IPS-15b (cell line): ENCODE results near the gene OARD1.
"Not testable (repeated sequence)": the region's sequence is repeated elsewhere in the genome, so short reads cannot be mapped to it uniquely, and the experiment has no call there.

Experiments
- H3K27me3 ChIP-seq: one replicate; pipeline ENCODE4 v1.6.1; 2013; ENCODE audit warnings: low read length; ENCODE audit not compliant: control insufficient read depth, insufficient read depth
- H3K36me3 ChIP-seq: one replicate; pipeline ENCODE4 v1.6.1; 2013; ENCODE audit warnings: low read length; ENCODE audit not compliant: control insufficient read depth, insufficient read depth
- H3K4me1 ChIP-seq: one replicate; pipeline ENCODE4 v1.6.1; 2013; ENCODE audit warnings: mild to moderate bottlenecking, low read length; ENCODE audit not compliant: control insufficient read depth, insufficient read depth
- H3K4me3 ChIP-seq: one replicate; pipeline ENCODE4 v1.5.1; 2013; ENCODE audit warnings: low read depth, low read length
- H3K9ac ChIP-seq: one replicate; pipeline ENCODE4 v1.6.1; 2013; ENCODE audit warnings: low read depth, mild to moderate bottlenecking, low read length
- H3K9me3 ChIP-seq: one replicate; pipeline ENCODE4 v1.6.1; 2013; ENCODE audit warnings: mild to moderate bottlenecking, low read length; ENCODE audit not compliant: control insufficient read depth, insufficient read depth

OARD1 gene

GRCh38 chr6:41071923-41072835 is at the start of gene OARD1:
TSS of gene OARD1 (minus strand) at chr6:41072356. CDS start at chr6:41071634, 722 bp downstream.
- Histone ChIP-seq H3K4me1 (peaks cover 18% of the 10 kb centered on the region), H3K9me3 (no peaks in the 10 kb centered on the region), H3K9ac (peak within 1 kb of the TSS; percentile 97), H3K27me3 (no peaks in the 10 kb centered on the region), H3K4me3 (peak within 1 kb of the TSS; percentile 95), H3K36me3 (no peaks in the 10 kb centered on the region)

- Histone ChIP-seq H3K4me1 (no peaks in the 10 kb centered on the region), H3K9me3 (no peaks in the 10 kb centered on the region), H3K4me3 (no peak overlapping the region), H3K9ac (no peak overlapping the region), H3K36me3 (no peaks in the 10 kb centered on the region), H3K27me3 (no peaks in the 10 kb centered on the region)
These were observed 47.9 kb upstream of the OARD1 start for GRCh38 chr6:41120058-41120457.

GRCh38 chr6:41119508-41119907 is 47.4 kb upstream of the OARD1 start:
- Histone ChIP-seq H3K36me3 (no peaks in the 10 kb centered on the region), H3K4me1 (no peaks in the 10 kb centered on the region), H3K27me3 (no peaks in the 10 kb centered on the region), H3K4me3 (no peak overlapping the region), H3K9ac (no peak overlapping the region), H3K9me3 (no peaks in the 10 kb centered on the region)

GRCh38 chr6:41115027-41115426 is 42.9 kb upstream of the OARD1 start:
- H3K9me3 ChIP-seq, H3K36me3 ChIP-seq, H3K4me1 ChIP-seq, H3K9ac ChIP-seq, H3K27me3 ChIP-seq, H3K4me3 ChIP-seq: not testable (repeated sequence)

- H3K9me3 ChIP-seq: no peaks in the 10 kb centered on the region
- no peaks in the 10 kb centered on the region for H3K27me3 ChIP-seq
- no peak overlapping the region for H3K4me3 ChIP-seq
- no peaks in the 10 kb centered on the region for H3K36me3 ChIP-seq
- no peak overlapping the region for H3K9ac ChIP-seq
- no peaks in the 10 kb centered on the region for H3K4me1 ChIP-seq
These were observed 38.9 kb upstream of the OARD1 start for GRCh38 chr6:41111017-41111416.

GRCh38 chr6:41103847-41104246 is 31.7 kb upstream of the OARD1 start:
- no peak overlapping the region for H3K9ac ChIP-seq
- no peaks in the 10 kb centered on the region for H3K36me3 ChIP-seq
- H3K9me3 ChIP-seq: no peaks in the 10 kb centered on the region
- H3K4me3 ChIP-seq: no peak overlapping the region
- no peaks in the 10 kb centered on the region for H3K4me1 ChIP-seq
- no peaks in the 10 kb centered on the region for H3K27me3 ChIP-seq

- no peaks in the 10 kb centered on the region for H3K9me3 ChIP-seq
- H3K27me3 ChIP-seq: no peaks in the 10 kb centered on the region
- H3K9ac ChIP-seq: no peak overlapping the region
- no peaks in the 10 kb centered on the region for H3K4me1 ChIP-seq
- no peak overlapping the region for H3K4me3 ChIP-seq
- H3K36me3 ChIP-seq: peaks cover 21% of the 10 kb centered on the region
These were observed 28.7 kb upstream of the OARD1 start for GRCh38 chr6:41100871-41101287.

- no peak overlapping the region for H3K9ac ChIP-seq
- H3K4me3 ChIP-seq: no peak overlapping the region
- H3K4me1 ChIP-seq: no peaks in the 10 kb centered on the region
- no peaks in the 10 kb centered on the region for H3K9me3 ChIP-seq
- no peaks in the 10 kb centered on the region for H3K27me3 ChIP-seq
- H3K36me3 ChIP-seq: peaks cover 35% of the 10 kb centered on the region
These were observed 26.2 kb upstream of the OARD1 start for GRCh38 chr6:41098366-41098765.

- Histone ChIP-seq H3K9me3 (no peaks in the 10 kb centered on the region), H3K9ac (no peak overlapping the region), H3K27me3 (no peaks in the 10 kb centered on the region), H3K36me3 (peaks cover 42% of the 10 kb centered on the region), H3K4me3 (no peak overlapping the region), H3K4me1 (no peaks in the 10 kb centered on the region)
These were observed 25.4 kb upstream of the OARD1 start for GRCh38 chr6:41097467-41098090.

- Histone ChIP-seq H3K4me3 (no peak overlapping the region), H3K9me3 (no peaks in the 10 kb centered on the region), H3K36me3 (peaks cover 59% of the 10 kb centered on the region), H3K4me1 (no peaks in the 10 kb centered on the region), H3K27me3 (no peaks in the 10 kb centered on the region), H3K9ac (no peak overlapping the region)
These were observed 21.6 kb upstream of the OARD1 start for GRCh38 chr6:41093729-41094128.

- H3K36me3 ChIP-seq: peaks cover 52% of the 10 kb centered on the region
- H3K4me3 ChIP-seq: no peak overlapping the region
- no peaks in the 10 kb centered on the region for H3K4me1 ChIP-seq
- H3K9me3 ChIP-seq: no peaks in the 10 kb centered on the region
- H3K27me3 ChIP-seq: no peaks in the 10 kb centered on the region
- no peak overlapping the region for H3K9ac ChIP-seq
These were observed 20.4 kb upstream of the OARD1 start for GRCh38 chr6:41092421-41093140.
